Endothelial cell of umbilical vein (primary cell): ENCODE results near the gene UBE2B. TPM values are rescaled to one million over a fixed set of nuclear protein-coding genes. Genes with fewer than 3 reads are reported as not detected.

ENCODE experiments used
- BruUV-seq: library from RNA; stranded (reverse); fragments of 400-500 nt; replicated peaks from 2 replicates; lab custom pipeline; 2021; lab: Mats Ljungman, UMichigan
- CTCF ChIA-PET: fragments of 300-600, 350-600 bp; sonication (Branson Sonifier 250); formaldehyde crosslinking; loops from one replicate; lab custom pipeline; 2021; ENCODE audit warnings: antibody characterized with exemption, inconsistent platforms; lab: Charles Lee
- POLR2A ChIA-PET: fragments of 300-600, 350-600 bp; sonication (Branson Sonifier 250); formaldehyde crosslinking; loops from one replicate; lab custom pipeline; 2021; ENCODE audit warnings: antibody characterized with exemption, inconsistent platforms; lab: Charles Lee
- DNase-seq: peaks from one replicate; pipeline ENCODE4 v3.0.0-alpha.2; 2011; ENCODE audit warnings: low read depth, low spot score
- FAIRE-seq: peaks from 2 replicates; lab custom pipeline; 2011; peaks lifted over from hg19 to GRCh38; lab: Jason Lieb, UNC
- H2AFZ ChIP-seq: 2 replicates; pipeline ENCODE4 v1.6.0; 2012; ENCODE audit warnings: low read depth, low read length, control low read depth, inconsistent platforms
- H3K27ac ChIP-seq: 2 replicates; pipeline ENCODE4 v1.5.1; 2011; ENCODE audit warnings: low read depth, mild to moderate bottlenecking, control low read depth, low read length, moderate library complexity; ENCODE audit not compliant: insufficient read depth
- H3K27me3 ChIP-seq, 2 experiments: 2 replicates each; pipeline versions ENCODE4 v1.6.0 to v1.6.1; 2011; ENCODE audit warnings: low read length in 2 of 2, mixed read lengths in 1 of 2; ENCODE audit not compliant: control insufficient read depth in 2 of 2, insufficient read depth in 2 of 2
- H3K36me3 ChIP-seq, 2 experiments: 2 replicates in 1 of 2; 3 replicates in 1 of 2; pipeline ENCODE4 v1.5.1; 2011; ENCODE audit warnings: low read length in 2 of 2, mild to moderate bottlenecking in 1 of 2, moderate library complexity in 1 of 2; ENCODE audit not compliant: control insufficient read depth in 2 of 2, insufficient read depth in 2 of 2; ENCODE audit errors: extremely low read depth in 1 of 2
- H3K4me1 ChIP-seq: 3 replicates; pipeline ENCODE4 v1.5.1; 2011; ENCODE audit warnings: mild to moderate bottlenecking, low read length; ENCODE audit not compliant: control insufficient read depth, insufficient read depth; ENCODE audit errors: extremely low read depth
- H3K4me2 ChIP-seq: 2 replicates; pipeline ENCODE4 v1.6.1; 2011; ENCODE audit warnings: low read length, control low read depth, mixed read lengths; ENCODE audit not compliant: insufficient read depth
- H3K4me3 ChIP-seq, 3 experiments: fragments of 200-600 bp in 1 of 3; sonication (generic), shearing (Covaris generic) in 1 of 3; replicated peaks in 1 of 3; 2 replicates each; pipeline ENCODE4 v1.5.1; 2011 to 2016; ENCODE audit warnings: control low read depth in 3 of 3, low read length in 3 of 3, mild to moderate bottlenecking in 2 of 3, inconsistent platforms in 1 of 3, low read depth in 1 of 3, moderate library complexity in 1 of 3; ENCODE audit not compliant: insufficient read depth in 1 of 3
- H3K79me2 ChIP-seq: 2 replicates; pipeline ENCODE4 v1.6.0; 2012; ENCODE audit warnings: low read length, inconsistent platforms; ENCODE audit not compliant: control insufficient read depth, insufficient read depth
- H3K9ac ChIP-seq: replicated peaks from 2 replicates; pipeline ENCODE3; 2011; ENCODE audit warnings: low read length, control low read depth; ENCODE audit not compliant: insufficient read depth; ENCODE audit errors: extremely low read depth
- H3K9me1 ChIP-seq: replicated peaks from 3 replicates; pipeline ENCODE4 v1.6.0; 2011; ENCODE audit warnings: mild to moderate bottlenecking, low read length; ENCODE audit not compliant: control insufficient read depth, insufficient read depth; ENCODE audit errors: extremely low read depth
- H3K9me3 ChIP-seq: replicated peaks from 2 replicates; pipeline ENCODE4 v1.5.1; 2012; ENCODE audit warnings: low read length, inconsistent platforms; ENCODE audit not compliant: control insufficient read depth, insufficient read depth
- H4K20me1 ChIP-seq: replicated peaks from 2 replicates; pipeline ENCODE3; 2011; ENCODE audit warnings: mild to moderate bottlenecking, low read length; ENCODE audit not compliant: control insufficient read depth, insufficient read depth; ENCODE audit errors: extremely low read depth
- EZH2 ChIP-seq: IDR thresholded peaks from 2 replicates; pipeline ENCODE4 v1.6.1; 2012; ENCODE audit warnings: borderline replicate concordance, low read depth, mild to moderate bottlenecking, moderate library complexity, low read length, inconsistent platforms; ENCODE audit not compliant: severe bottlenecking
- FOS ChIP-seq: IDR thresholded peaks from 2 replicates; pipeline ENCODE4 v1.6.1; 2011; ENCODE audit warnings: mild to moderate bottlenecking, low read length, moderate library complexity, borderline replicate concordance; ENCODE audit not compliant: insufficient read depth
- GATA2 ChIP-seq: IDR thresholded peaks from 2 replicates; pipeline ENCODE4 v1.7.0; 2011; ENCODE audit warnings: low read depth, mild to moderate bottlenecking, moderate library complexity, mixed read lengths, low read length; ENCODE audit not compliant: insufficient read length, insufficient read depth
- JUN ChIP-seq: IDR thresholded peaks from 2 replicates; pipeline ENCODE4 v1.6.1; 2011; ENCODE audit warnings: borderline replicate concordance, low read depth; ENCODE audit not compliant: insufficient read length, insufficient read depth
- MYC ChIP-seq: IDR thresholded peaks from one replicate; pipeline ENCODE4 v1.6.1; 2011; ENCODE audit warnings: mild to moderate bottlenecking, low read depth, low read length
- POLR2A ChIP-seq: IDR thresholded peaks from 2 replicates; pipeline ENCODE4 v1.6.1; 2012; ENCODE audit warnings: low read depth, mild to moderate bottlenecking, control low read depth, low read length
- POLR2AphosphoS5 ChIP-seq: IDR thresholded peaks from 2 replicates; pipeline ENCODE4 v1.6.1; 2012; ENCODE audit warnings: low read depth, mild to moderate bottlenecking, control low read depth, low read length, moderate library complexity; ENCODE audit not compliant: insufficient read depth
- dilution Hi-C: fragments of 300-500 bp; cut with MboI; formaldehyde crosslinking; loops from one replicate; pipeline ENCODE4 v1.15.0; 2019; ENCODE audit warnings: low sequenced_read_pairs; ENCODE audit not compliant: extremely low pct_ligation_motif_present
- intact Hi-C: fragments of 100-400 bp; cut with micrococcal nuclease; formaldehyde crosslinking; loops from one replicate; pipeline ENCODE4 v1.10.0; 2022
- polyA plus RNA-seq, 4 experiments: library from polyadenylated mRNA; depleted of rRNA in 3 of 4; stranded (reverse) in 3 of 4; unstranded in 1 of 4; fragments of >200 nt; gene quantifications; 2 replicates each; pipeline versions ENCODE4 v1.2.1 to v1.2.3, GENCODE V29; 2011 to 2012; ENCODE audit warnings: missing spikeins in 1 of 4
- total RNA-seq: library from RNA; stranded (reverse); gene quantifications from 2 replicates; pipeline ENCODE4 v1.2.3, GENCODE V29; 2021
- TF ChIP-seq, protein P1 (sequence below), 2 donors: IDR thresholded peaks; 1 replicate in 1 of 2; 2 replicates in 1 of 2; pipeline ENCODE4 v1.5.1; 2011; ENCODE audit warnings: low read length in 2 of 2, mild to moderate bottlenecking in 2 of 2, moderate library complexity in 2 of 2, control low read depth in 1 of 2, inconsistent platforms in 1 of 2, low read depth in 1 of 2; ENCODE audit not compliant: insufficient read depth in 1 of 2; ENCODE audit errors: extremely low read depth in 1 of 2
- TF ChIP-seq, protein P2 (sequence below): IDR thresholded peaks from 2 replicates; pipeline ENCODE4 v1.6.1; 2011; ENCODE audit not compliant: insufficient read depth, insufficient read length

The UBE2B gene
- total and polyA plus RNA-seq, 2 donors (not counting 3 experiments of a cell fraction or from before 2014, with no cell fraction given), result 37.8 to 110 TPM

DNA sequence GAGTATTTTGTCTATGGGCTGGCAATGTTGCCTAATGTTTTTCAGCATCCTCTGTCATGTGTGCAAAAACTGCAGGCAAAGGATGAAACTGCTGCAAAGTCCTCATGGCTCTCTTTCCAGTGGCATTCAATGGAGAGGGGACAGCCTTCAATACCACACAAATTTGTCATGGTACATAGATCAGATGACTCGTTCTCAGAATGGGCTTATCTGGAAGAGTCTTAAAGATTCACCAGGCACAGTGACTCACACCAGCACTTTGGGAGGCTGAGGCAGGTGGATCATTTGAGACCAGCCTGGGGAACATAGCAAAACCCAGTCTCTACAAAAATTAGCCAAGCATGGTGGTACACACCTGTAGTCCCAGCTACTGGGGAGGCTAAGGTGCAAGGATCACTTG is 35.0 kb downstream of the UBE2B start:
- Histone ChIP-seq H3K27ac (no peak overlapping the region), H3K9me3 (no peaks in the 10 kb centered on the region), H4K20me1 (no peaks in the 10 kb centered on the region), H3K9me1 (no peaks in the 10 kb centered on the region), H3K79me2 (peaks cover 26% of the 10 kb centered on the region), H3K27me3 (no peaks in the 10 kb centered on the region), H3K4me2 (no peak overlapping the region), H3K4me1 (peaks cover 9% of the 10 kb centered on the region), H3K9ac (no peak overlapping the region), H3K36me3 (peaks cover 3 to 6% of the 10 kb centered on the region in 2 experiments), H3K4me3 (no peak overlapping the region), H2AFZ (no peak overlapping the region)
- DNase-seq (no peak), FAIRE-seq (no peak)
- no TSS peak for BruUV-seq
- dilution Hi-C loops (no loop called here), intact Hi-C loops (no loop called here)
- CTCF ChIA-PET, result interaction anchor here (1.0 to 1.7 kb wide), 5 partner anchors 15 to 181 kb away, joined by 3 to 8 read pairs (median 4); no protein-coding TSS in a partner anchor
- POLR2A ChIA-PET, result no interaction called here
- no peak for TF ChIP-seq MYC
- no peak for TF ChIP-seq POLR2AphosphoS5
- TF ChIP-seq, protein P1, sequence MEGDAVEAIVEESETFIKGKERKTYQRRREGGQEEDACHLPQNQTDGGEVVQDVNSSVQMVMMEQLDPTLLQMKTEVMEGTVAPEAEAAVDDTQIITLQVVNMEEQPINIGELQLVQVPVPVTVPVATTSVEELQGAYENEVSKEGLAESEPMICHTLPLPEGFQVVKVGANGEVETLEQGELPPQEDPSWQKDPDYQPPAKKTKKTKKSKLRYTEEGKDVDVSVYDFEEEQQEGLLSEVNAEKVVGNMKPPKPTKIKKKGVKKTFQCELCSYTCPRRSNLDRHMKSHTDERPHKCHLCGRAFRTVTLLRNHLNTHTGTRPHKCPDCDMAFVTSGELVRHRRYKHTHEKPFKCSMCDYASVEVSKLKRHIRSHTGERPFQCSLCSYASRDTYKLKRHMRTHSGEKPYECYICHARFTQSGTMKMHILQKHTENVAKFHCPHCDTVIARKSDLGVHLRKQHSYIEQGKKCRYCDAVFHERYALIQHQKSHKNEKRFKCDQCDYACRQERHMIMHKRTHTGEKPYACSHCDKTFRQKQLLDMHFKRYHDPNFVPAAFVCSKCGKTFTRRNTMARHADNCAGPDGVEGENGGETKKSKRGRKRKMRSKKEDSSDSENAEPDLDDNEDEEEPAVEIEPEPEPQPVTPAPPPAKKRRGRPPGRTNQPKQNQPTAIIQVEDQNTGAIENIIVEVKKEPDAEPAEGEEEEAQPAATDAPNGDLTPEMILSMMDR (IDR thresholded peaks at IDR 0.05; ENCODE audit: extremely low read depth in 1 of 2, insufficient read depth in 1 of 2, low read depth in 1 of 2, low read length in 2 of 2), result no peak
- TF ChIP-seq FOS, result no peak
- TF ChIP-seq EZH2, result no peak
- TF ChIP-seq POLR2A, result no peak
- TF ChIP-seq GATA2, result no peak
- TF ChIP-seq, protein P2, sequence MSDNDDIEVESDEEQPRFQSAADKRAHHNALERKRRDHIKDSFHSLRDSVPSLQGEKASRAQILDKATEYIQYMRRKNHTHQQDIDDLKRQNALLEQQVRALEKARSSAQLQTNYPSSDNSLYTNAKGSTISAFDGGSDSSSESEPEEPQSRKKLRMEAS, result no peak
- TF ChIP-seq JUN, result no peak
